ENCODE results near the gene PARVB.

GRCh38 chr22:44143105-44143474 lies 119.0 kb downstream of the PARVB start:
- TF ChIP-seq, protein P1, sequence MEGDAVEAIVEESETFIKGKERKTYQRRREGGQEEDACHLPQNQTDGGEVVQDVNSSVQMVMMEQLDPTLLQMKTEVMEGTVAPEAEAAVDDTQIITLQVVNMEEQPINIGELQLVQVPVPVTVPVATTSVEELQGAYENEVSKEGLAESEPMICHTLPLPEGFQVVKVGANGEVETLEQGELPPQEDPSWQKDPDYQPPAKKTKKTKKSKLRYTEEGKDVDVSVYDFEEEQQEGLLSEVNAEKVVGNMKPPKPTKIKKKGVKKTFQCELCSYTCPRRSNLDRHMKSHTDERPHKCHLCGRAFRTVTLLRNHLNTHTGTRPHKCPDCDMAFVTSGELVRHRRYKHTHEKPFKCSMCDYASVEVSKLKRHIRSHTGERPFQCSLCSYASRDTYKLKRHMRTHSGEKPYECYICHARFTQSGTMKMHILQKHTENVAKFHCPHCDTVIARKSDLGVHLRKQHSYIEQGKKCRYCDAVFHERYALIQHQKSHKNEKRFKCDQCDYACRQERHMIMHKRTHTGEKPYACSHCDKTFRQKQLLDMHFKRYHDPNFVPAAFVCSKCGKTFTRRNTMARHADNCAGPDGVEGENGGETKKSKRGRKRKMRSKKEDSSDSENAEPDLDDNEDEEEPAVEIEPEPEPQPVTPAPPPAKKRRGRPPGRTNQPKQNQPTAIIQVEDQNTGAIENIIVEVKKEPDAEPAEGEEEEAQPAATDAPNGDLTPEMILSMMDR (IDR thresholded peaks at IDR 0.05): no peak
- no peak for TF ChIP-seq POLR2A (IDR thresholded peaks at IDR 0.05)

Measured in esophagus squamous epithelium (tissue), 4 donors.